HepG2 (cell line): ENCODE results near the gene ASAP2. TPM values are rescaled to one million over a fixed set of nuclear protein-coding genes. Genes with fewer than 3 reads are reported as not detected.

Experiments
- ATF3 ChIP-seq: sonication (generic); formaldehyde crosslinking; IDR thresholded peaks from 2 replicates; pipeline ENCODE4 v1.4.0; 2020; ENCODE audit warnings: missing genetic modification reagents
- GTF3A ChIP-seq: sonication (generic); formaldehyde crosslinking; conservative IDR thresholded peaks from 2 replicates; pipeline ENCODE4 v1.4.0; 2020; ENCODE audit warnings: mild to moderate bottlenecking, missing genetic modification reagents
- HMG20A ChIP-seq: IDR thresholded peaks from 2 replicates; pipeline ENCODE4 v1.6.1; 2016; ENCODE audit warnings: borderline replicate concordance
- KLF6 ChIP-seq: IDR thresholded peaks from 2 replicates; pipeline ENCODE4 v1.8.0; 2016; ENCODE audit warnings: missing biosample characterization, missing genetic modification reagents
- MTF1 ChIP-seq: sonication (generic); formaldehyde crosslinking; IDR thresholded peaks from 2 replicates; pipeline ENCODE4 v1.5.0; 2020; ENCODE audit warnings: missing genetic modification reagents
- PCBP1 ChIP-seq: fragments of 200-400 bp; formaldehyde crosslinking; IDR thresholded peaks from 2 replicates; pipeline ENCODE4 v1.6.1; 2017; ENCODE audit warnings: mild to moderate bottlenecking, low read depth, low read length, borderline replicate concordance
- RFXANK ChIP-seq: IDR thresholded peaks from 2 replicates; pipeline ENCODE4 v1.6.1; 2016
- SKIL ChIP-seq: sonication (generic); formaldehyde crosslinking; IDR thresholded peaks from 2 replicates; pipeline ENCODE4 v1.8.0; 2022; ENCODE audit warnings: missing genetic modification reagents, mild to moderate bottlenecking, moderate library complexity, borderline replicate concordance
- SSRP1 ChIP-seq: IDR thresholded peaks from 2 replicates; pipeline ENCODE4 v1.6.1; 2016; ENCODE audit warnings: control low read depth
- ZBTB3 ChIP-seq: sonication (generic); formaldehyde crosslinking; IDR thresholded peaks from 2 replicates; pipeline ENCODE4 v1.4.0; 2020; ENCODE audit warnings: low read depth, mild to moderate bottlenecking, moderate library complexity, missing genetic modification reagents, borderline replicate concordance
- ZBTB33 ChIP-seq: sonication (generic); formaldehyde crosslinking; IDR thresholded peaks from 2 replicates; pipeline ENCODE4 v1.4.0; 2020; ENCODE audit warnings: missing genetic modification reagents
- ZKSCAN1 ChIP-seq: fragments of 150-350 bp; IDR thresholded peaks from 2 replicates; pipeline ENCODE4 v1.6.1; 2014; ENCODE audit warnings: low read length
- ZNF180 ChIP-seq: sonication (generic); formaldehyde crosslinking; IDR thresholded peaks from 2 replicates; pipeline ENCODE4 v1.4.0; 2020; ENCODE audit warnings: low read depth, missing genetic modification reagents, borderline replicate concordance
- ZNF557 ChIP-seq: sonication (generic); formaldehyde crosslinking; IDR thresholded peaks from 2 replicates; pipeline ENCODE4 v1.4.0; 2020; ENCODE audit warnings: missing genetic modification reagents
- ZNF577 ChIP-seq: sonication (generic); formaldehyde crosslinking; IDR thresholded peaks from 2 replicates; pipeline ENCODE4 v1.4.0; 2020; ENCODE audit warnings: mild to moderate bottlenecking, low read depth, missing genetic modification reagents, borderline replicate concordance
- ZNF766 ChIP-seq: sonication (generic); formaldehyde crosslinking; IDR thresholded peaks from 2 replicates; pipeline ENCODE4 v1.5.0; 2020; ENCODE audit warnings: missing genetic modification reagents, borderline replicate concordance
- polyA plus RNA-seq, 8 experiments: library from polyadenylated mRNA; depleted of rRNA in 3 of 8; stranded (reverse) in 7 of 8; unstranded in 1 of 8; fragments of >200 nt; fragmentation: Illumina TruSeq in 4 of 8; extraction: Trizol in 4 of 8; gene quantifications; 2 replicates each; pipeline versions ENCODE4 v1.2.1 to v1.2.3, GENCODE V29; 2011 to 2016; ENCODE audit warnings: low read depth in 4 of 8, missing spikeins in 1 of 8, mixed read lengths in 1 of 8; ENCODE audit not compliant: insufficient read depth in 1 of 8
- total RNA-seq, 5 experiments: library from RNA; depleted of rRNA; stranded (reverse); fragments of >200 nt; fragmentation: Illumina TruSeq; extraction: Trizol; gene quantifications; 2 replicates each; pipeline ENCODE4 v1.2.3, GENCODE V29; 2016; ENCODE audit warnings: low read depth in 1 of 5

ASAP2 gene
- total and polyA plus RNA-seq, 2 of the 13 experiments (the other 11 are each of a cell fraction or from before 2014, with no cell fraction given), result 7.3 to 22.3 TPM

- TF ChIP-seq ATF3 (CRISPR knock-in tag) (no peak), SSRP1 (CRISPR knock-in tag) (no peak), ZBTB33 (no peak), PCBP1 (no peak), HMG20A (CRISPR knock-in tag) (0 out of 2 replicates have a peak, but pooled peaks have one; percentile 35), ZNF577 (CRISPR knock-in tag) (no peak), ZNF557 (no peak), ZBTB3 (CRISPR knock-in tag) (no peak), SKIL (CRISPR knock-in tag) (no peak), ZKSCAN1 (no peak), ZNF766 (CRISPR knock-in tag) (no peak), MTF1 (no peak), ZNF180 (CRISPR knock-in tag) (no peak), RFXANK (CRISPR knock-in tag) (no peak), GTF3A (CRISPR knock-in tag) (no peak), KLF6 (CRISPR knock-in tag) (no peak)
- TF ChIP-seq, all 625 proteins: peak for 46
Measured at GRCh38 chr2:9210030-9210429, 3.4 kb downstream of the ASAP2 start (continued).
